Epidermal melanocyte (primary cell): ENCODE results near the gene AAMP.

ENCODE experiments used
- DNase-seq: peaks from one replicate; pipeline ENCODE4 v3.0.0; 2011; ENCODE audit warnings: low spot score; ENCODE audit not compliant: insufficient read length

AAMP gene

GRCh38 chr2:218224186-218224585 is 45.8 kb downstream of the AAMP start:
- DNase-seq: no peak

- no peak for DNase-seq
Observed at GRCh38 chr2:218223046-218223445, 46.9 kb downstream of the AAMP start.

- DNase-seq: no peak
Observed at GRCh38 chr2:218221000-218221399, 48.9 kb downstream of the AAMP start.

- DNase-seq: no peak
Observed at GRCh38 chr2:218219934-218220333, 50.0 kb downstream of the AAMP start.

- DNase-seq: no peak
Observed at GRCh38 chr2:218218268-218219185, 51.4 kb downstream of the AAMP start.

- DNase-seq: no peak
Observed at GRCh38 chr2:218217360-218218267, 52.3 kb downstream of the AAMP start.

- DNase-seq: peak; percentile 82
Observed at GRCh38 chr2:218216674-218217359, 53.1 kb downstream of the AAMP start, which contains the start of gene ARPC2. TSS of gene ARPC2 (plus strand) at chr2:218217189. CDS start at chr2:218217471, 282 bp downstream.

- no peak for DNase-seq
Observed at GRCh38 chr2:218216336-218216673, 53.6 kb downstream of the AAMP start.
